NCI-H774 (cell line): Measurements from ENCODE around the gene ZNF148.

Source experiments
- DNase-seq: peaks from one replicate; lab custom pipeline; 2025; lab: John Stamatoyannopoulos, UW

ZNF148 gene

DNA sequence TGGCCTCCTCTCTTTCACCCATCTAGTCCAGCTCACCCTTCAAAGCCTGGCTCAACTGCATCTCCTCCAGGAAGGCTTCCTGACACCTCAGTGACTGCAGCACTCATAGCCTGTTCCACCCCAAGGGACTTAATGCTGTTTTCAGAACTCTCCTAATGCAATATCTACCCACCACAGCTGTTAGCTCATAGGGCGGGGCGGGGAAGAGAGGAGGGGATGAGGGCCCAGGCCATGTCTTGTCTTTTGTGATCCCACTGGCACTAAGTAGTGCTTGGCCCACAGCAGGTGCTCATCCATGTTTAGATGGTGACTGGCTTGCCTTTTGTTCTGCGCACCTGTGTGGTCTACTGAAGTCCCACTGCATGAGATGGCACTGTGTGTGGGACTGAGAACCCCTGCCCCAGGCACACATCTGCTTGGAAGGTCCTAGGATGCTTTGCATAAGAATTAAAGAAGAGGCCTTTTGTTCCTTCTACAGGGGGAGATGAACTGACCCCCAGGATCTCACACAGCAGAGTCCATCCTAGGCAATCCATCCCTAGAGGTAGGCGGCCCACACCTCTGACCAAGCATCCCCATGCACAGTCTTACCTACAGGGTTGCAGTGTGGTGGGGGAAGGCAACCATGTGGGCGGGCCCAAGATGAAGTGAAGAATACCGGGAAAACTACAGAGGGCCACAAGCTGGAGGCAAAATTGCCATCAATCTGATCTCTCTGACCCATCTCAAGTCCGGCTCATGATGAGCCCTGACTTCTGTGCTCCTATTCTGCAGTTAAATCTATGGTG, 185.6 kb downstream of the ZNF148 start:
- DNase-seq, result no peak

DNA sequence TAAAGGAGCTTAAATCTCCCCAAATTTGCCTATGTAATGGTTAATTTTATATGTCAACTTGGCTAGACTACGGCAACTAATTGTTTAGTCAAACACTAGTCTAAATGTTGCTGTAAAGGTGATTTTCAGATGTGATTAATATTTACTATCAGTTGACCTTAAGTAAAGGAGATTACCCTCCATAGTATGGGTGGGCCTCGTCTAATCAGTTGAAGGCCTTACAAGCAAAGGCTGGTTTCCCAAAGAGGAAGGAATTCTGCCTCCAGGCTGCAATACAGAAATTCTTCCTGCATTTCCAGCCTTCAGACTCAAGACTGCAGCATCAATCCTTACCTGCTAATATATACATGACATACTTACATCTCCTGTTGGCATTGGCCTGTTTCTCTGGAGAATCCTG, 186.2 kb downstream of the ZNF148 start:
- DNase-seq, result no peak

DNA sequence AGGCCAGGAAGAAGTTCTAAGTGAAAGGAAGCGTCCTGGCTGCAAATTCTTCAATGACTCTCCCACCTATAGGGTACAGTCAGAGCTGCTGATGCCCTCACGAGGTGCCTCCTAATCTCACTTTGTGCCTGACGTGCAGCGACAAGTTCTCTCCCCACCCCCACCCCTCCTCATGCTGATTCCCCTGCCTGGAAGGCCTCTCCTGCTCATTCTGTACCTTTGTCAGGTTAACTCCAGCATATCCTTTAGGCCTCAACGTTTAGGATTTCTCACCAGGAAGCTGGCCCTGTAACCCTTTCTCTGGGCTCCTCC, 187.6 kb downstream of the ZNF148 start:
- DNase-seq, result no peak

DNA sequence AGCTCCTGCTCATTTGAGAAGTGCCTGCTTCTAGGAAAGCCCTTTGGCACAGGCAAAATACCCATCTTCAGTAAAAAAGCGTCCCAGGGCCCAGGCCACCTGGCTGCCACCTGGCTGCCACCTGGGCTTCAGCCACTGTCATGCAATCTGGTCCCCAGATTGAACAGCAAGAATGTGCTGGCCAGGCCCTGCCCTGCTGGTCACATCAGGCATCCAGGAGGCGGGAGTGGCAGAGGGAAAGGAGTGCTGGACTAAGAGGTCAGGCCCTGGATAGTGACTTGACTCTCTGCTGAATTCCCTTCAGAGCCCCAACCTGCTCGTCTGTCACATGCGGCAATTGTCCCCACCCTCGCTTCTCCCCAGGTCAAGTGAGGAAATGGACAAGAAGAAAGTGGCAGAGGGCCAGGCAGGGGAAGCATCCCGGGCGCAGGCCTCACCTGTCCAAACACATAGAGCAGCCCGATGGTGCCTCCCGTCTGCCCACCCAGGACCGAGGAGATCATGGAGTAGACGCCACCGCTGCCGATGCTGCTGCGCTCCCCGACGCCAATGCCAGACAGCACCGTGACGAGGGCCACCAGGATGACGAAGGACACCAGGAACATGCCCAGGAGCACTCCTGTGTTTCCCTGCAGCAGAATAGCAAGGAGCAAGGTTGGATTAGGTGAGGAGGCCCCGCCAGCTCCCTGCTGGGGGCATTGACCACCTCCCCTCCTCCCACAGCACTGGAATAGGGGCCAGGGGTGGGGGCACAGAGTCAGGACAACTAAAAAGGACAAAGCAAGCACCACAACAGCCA, 188.1 kb downstream of the ZNF148 start:
- DNase-seq, result no peak

DNA sequence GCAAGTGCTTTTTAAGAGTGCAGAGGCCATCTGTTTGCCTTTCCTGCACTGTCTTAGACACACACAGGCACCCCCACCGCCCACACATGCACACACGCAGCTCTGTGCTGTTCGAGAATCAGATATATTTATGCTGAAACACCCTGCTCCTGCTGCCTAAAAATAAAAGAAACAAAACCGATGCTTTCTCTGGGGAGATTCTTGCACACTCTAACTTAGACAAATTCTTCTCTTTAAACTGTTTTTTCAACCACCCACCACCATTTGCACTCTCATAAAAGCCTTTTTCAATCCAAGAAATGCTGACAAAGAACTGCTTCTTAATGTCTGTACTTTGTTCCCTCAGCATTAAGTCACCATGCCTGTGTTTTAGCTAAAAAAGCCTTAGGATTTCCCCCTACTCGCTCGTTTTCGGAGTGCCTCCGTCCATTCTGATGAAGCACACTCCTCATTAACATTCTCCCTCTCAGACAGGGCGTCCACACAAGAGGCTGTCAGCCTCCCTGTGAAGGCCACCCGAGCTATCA, 188.8 kb downstream of the ZNF148 start:
- DNase-seq, result no peak

DNA sequence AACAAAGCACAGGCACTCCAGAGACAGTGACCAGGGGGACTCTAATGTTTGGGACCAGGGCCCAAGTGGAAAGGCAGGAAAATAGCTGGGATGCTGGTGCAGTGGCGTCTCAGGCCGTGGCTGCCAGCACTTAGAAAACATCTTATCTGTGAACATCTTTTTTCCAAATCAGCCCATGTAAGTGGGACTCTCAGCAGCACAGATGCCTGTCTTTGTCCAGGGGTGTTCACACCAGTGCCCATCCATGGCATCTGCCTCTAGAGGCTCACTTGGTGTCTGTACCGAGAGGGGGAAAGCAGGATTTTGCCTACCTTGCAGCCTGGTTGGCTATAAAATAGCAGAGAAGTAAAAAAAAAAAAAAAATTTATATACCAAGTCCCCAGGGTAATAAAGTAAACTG, 189.3 kb downstream of the ZNF148 start:
- DNase-seq, result no peak

DNA sequence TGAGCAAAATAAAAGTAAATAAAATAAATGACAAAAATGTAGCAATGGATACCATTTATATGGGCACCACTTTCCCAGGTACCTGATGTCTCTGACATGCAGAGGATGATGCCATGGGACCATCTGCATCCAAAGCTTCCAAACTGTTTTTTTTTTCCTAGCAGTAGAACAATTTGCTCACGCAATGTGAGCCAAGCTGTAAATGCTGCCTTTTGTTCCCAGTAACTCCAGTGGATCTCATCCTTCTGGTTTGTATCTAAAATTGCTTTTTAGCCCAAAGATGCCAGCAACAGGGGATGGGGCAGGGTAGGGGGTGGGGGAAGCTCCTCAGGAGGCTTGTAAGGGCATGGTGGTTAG, 195.3 kb downstream of the ZNF148 start:
- no peak for DNase-seq

DNA sequence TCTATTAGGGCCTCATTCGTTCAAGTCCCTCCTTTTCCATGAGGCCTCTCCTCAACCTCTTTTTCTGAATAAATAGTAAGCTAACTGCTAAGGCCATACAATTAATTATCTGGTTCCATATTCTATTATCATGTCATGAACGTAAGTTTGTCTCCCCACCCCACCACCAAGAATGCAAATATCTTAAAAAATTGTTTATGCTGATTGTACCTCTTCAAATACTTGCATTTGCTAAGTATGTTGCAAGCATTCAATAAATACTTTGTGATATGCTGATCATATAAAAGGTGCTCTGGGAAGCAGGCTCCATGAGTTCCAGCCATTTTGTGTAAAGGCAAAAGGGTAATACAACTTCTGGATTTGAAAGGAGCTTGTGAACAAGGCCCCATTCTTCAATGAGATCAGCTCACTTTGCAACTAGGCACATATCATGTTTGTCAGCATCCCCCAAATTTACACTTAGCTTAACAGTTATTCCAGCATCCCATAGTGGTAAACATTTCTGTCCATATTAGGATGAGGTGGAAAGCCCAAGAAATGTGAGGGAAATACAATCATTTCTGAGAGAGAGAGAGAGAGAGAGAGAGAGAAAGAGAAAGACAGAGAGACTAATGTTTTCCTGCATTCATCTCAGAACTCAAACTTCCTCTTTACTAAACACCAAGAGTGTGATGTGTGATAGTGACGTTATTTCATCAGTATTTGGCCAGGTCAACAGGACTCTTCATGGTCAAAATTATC, 195.8 kb downstream of the ZNF148 start:
- DNase-seq, result no peak

DNA sequence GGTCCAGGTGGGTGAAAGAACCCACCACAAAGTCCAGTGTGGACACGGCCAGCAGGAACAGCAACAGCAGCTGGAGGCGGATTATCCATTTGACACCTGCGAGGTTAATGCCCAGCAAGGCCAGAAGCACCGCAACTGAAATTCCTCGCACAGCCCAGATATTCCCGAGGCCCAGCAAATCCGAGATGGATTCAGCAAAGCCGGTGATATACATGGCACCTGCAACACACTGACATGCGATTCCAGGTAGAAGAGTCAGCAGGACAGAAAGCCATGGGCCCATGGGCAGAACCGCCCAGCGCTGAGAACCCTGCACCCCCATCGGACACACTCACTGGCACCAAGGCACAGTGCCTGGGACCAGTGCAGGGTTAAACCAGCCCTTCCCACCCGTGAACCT, 197.4 kb downstream of the ZNF148 start:
- DNase-seq, result no peak
